HCT116 (cell line): Measurements from ENCODE around the gene AMOTL1. TPM values are rescaled to one million over a fixed set of nuclear protein-coding genes. Genes with fewer than 3 reads are reported as not detected.

ENCODE experiments used
- ATAC-seq: fragments of 200-7000 bp; cut with Tn5 transposase; 2 replicates; pipeline ENCODE4 v1.9.1; 2020; ENCODE audit warnings: mild to moderate bottlenecking, moderate library complexity
- BruUV-seq: library from RNA; stranded (reverse); fragments of 400-500 nt; replicated peaks from 2 replicates; lab custom pipeline; 2021; lab: Mats Ljungman, UMichigan
- CTCF ChIA-PET: fragments of 300-600 bp; sonication (Branson Sonifier 250); formaldehyde crosslinking; loops from one replicate; lab custom pipeline; 2021; ENCODE audit warnings: antibody characterized with exemption; lab: Charles Lee
- POLR2A ChIA-PET: fragments of 300-600, 350-600 bp; sonication (Branson Sonifier 250); formaldehyde crosslinking; loops from one replicate; lab custom pipeline; 2021; ENCODE audit warnings: antibody characterized with exemption; lab: Charles Lee
- RAD21 ChIA-PET, 2 experiments: fragments of 300-600 bp; sonication (Branson Sonifier 250); formaldehyde crosslinking; loops; one replicate each; lab custom pipeline; 2023; ENCODE audit warnings: low total read pairs in 2 of 2; ENCODE audit not compliant: uncharacterized antibody in 2 of 2, unreplicated experiment in 2 of 2, low non-redundant PET in 1 of 2; lab: Charles Lee
- DNase-seq: peaks from one replicate; pipeline ENCODE4 v3.0.0-alpha.2; 2010; ENCODE audit warnings: low read depth, low spot score
- H2AFZ ChIP-seq: fragments of 200-600 bp; shearing (Covaris generic), sonication (generic); 2 replicates; pipeline ENCODE4 v1.6.1; 2017; ENCODE audit warnings: low read depth, mixed run types, mixed read lengths, antibody characterized with exemption, low read length; ENCODE audit not compliant: poor library complexity, severe bottlenecking
- H3K27ac ChIP-seq: 2 replicates; pipeline ENCODE4 v1.5.1; 2012; ENCODE audit warnings: low read depth, low read length
- H3K27me3 ChIP-seq: fragments of 200-600 bp; sonication (generic); 2 replicates; pipeline ENCODE4 v1.6.1; 2016; ENCODE audit warnings: mixed run types, low read length, mixed read lengths; ENCODE audit not compliant: insufficient read depth
- H3K36me3 ChIP-seq, 2 experiments: fragments of 200-500 bp in 1 of 2; fragments of 200-600 bp in 1 of 2; sonication (Bioruptor generic) in 1 of 2; sonication (generic) in 1 of 2; 2 replicates each; pipeline versions ENCODE4 v1.5.1 to v1.6.1; 2014 to 2016; ENCODE audit warnings: low read length in 2 of 2, inconsistent platforms in 1 of 2, mixed read lengths in 1 of 2, mixed run types in 1 of 2; ENCODE audit not compliant: insufficient read depth in 2 of 2, control insufficient read depth in 1 of 2
- H3K4me1 ChIP-seq, 2 experiments: fragments of 200-600 bp in 1 of 2; sonication (generic) in 1 of 2; 2 replicates each; pipeline versions ENCODE4 v1.5.1 to v1.6.1; 2012 to 2017; ENCODE audit warnings: low read length in 2 of 2, inconsistent platforms in 1 of 2, mild to moderate bottlenecking in 1 of 2, mixed read lengths in 1 of 2, mixed run types in 1 of 2, moderate library complexity in 1 of 2; ENCODE audit not compliant: insufficient read depth in 2 of 2, control insufficient read depth in 1 of 2
- H3K4me2 ChIP-seq: fragments of 200-600 bp; sonication (generic); 2 replicates; pipeline ENCODE4 v1.6.1; 2017; ENCODE audit warnings: mixed run types, low read length, mixed read lengths
- H3K4me3 ChIP-seq, 2 experiments: fragments of 200-600 bp in 1 of 2; sonication (generic) in 1 of 2; replicated peaks in 1 of 2; 2 replicates each; pipeline ENCODE4 v1.5.1; 2011 to 2016; ENCODE audit warnings: low read length in 2 of 2, control low read depth in 1 of 2, low read depth in 1 of 2, mild to moderate bottlenecking in 1 of 2, mixed read lengths in 1 of 2, mixed run types in 1 of 2
- H3K79me2 ChIP-seq: fragments of 200-600 bp; sonication (generic); 2 replicates; pipeline ENCODE4 v1.6.1; 2017; ENCODE audit warnings: mild to moderate bottlenecking, mixed run types, low read length, moderate library complexity, mixed read lengths; ENCODE audit not compliant: insufficient read depth
- H3K9ac ChIP-seq: fragments of 200-600 bp; sonication (generic); 2 replicates; pipeline ENCODE4 v1.6.1; 2016; ENCODE audit warnings: low read length, mixed read lengths
- H3K9me2 ChIP-seq: fragments of 200-600 bp; sonication (generic), shearing (Covaris generic); 2 replicates; pipeline ENCODE4 v1.6.1; 2017; ENCODE audit warnings: mixed run types, mild to moderate bottlenecking, moderate library complexity; ENCODE audit not compliant: insufficient read depth
- H3K9me3 ChIP-seq, 2 experiments: fragments of 200-500 bp in 1 of 2; fragments of 200-600 bp in 1 of 2; sonication (Bioruptor generic) in 1 of 2; sonication (generic) in 1 of 2; 2 replicates each; pipeline ENCODE4 v1.6.1; 2014 to 2017; ENCODE audit warnings: low read length in 2 of 2, mixed read lengths in 2 of 2, inconsistent platforms in 1 of 2, low read depth in 1 of 2, mild to moderate bottlenecking in 1 of 2, mixed run types in 1 of 2, moderate library complexity in 1 of 2; ENCODE audit not compliant: control insufficient read depth in 1 of 2, insufficient read depth in 1 of 2
- H4K20me1 ChIP-seq: fragments of 200-600 bp; sonication (generic), shearing (Covaris generic); 2 replicates; pipeline ENCODE4 v1.6.1; 2017; ENCODE audit warnings: mixed run types, mild to moderate bottlenecking, moderate library complexity; ENCODE audit not compliant: insufficient read depth
- CEBPB ChIP-seq: IDR thresholded peaks from 2 replicates; pipeline ENCODE4 v1.6.1; 2012; ENCODE audit warnings: low read depth
- EGR1 ChIP-seq: IDR thresholded peaks from 2 replicates; pipeline ENCODE4 v1.6.1; 2012; ENCODE audit warnings: low read depth
- EZH2phosphoT487 ChIP-seq: fragments of 200-600 bp; IDR thresholded peaks from 2 replicates; pipeline ENCODE4 v1.6.1; 2018; ENCODE audit warnings: antibody characterized with exemption, borderline replicate concordance
- JUND ChIP-seq: IDR thresholded peaks from 2 replicates; pipeline ENCODE4 v1.6.1; 2012
- POLR2A ChIP-seq: IDR thresholded peaks from 2 replicates; pipeline ENCODE4 v1.7.0; 2011; ENCODE audit warnings: borderline replicate concordance; ENCODE audit not compliant: insufficient read depth, insufficient read length; ENCODE audit errors: extremely low read depth
- RAD21 ChIP-seq: IDR thresholded peaks from 2 replicates; pipeline ENCODE4 v1.6.1; 2012; ENCODE audit warnings: low read depth, mild to moderate bottlenecking
- TCF7L2 ChIP-seq: IDR thresholded peaks from 2 replicates; pipeline ENCODE4 v1.7.0; 2011; ENCODE audit warnings: borderline replicate concordance, inconsistent platforms; ENCODE audit not compliant: insufficient read depth, insufficient read length; ENCODE audit errors: extremely low read depth
- YY1 ChIP-seq: IDR thresholded peaks from 2 replicates; pipeline ENCODE4 v1.6.1; 2011; ENCODE audit warnings: low read length, low read depth, moderate library complexity, mild to moderate bottlenecking; ENCODE audit not compliant: insufficient replicate concordance; ENCODE audit errors: extremely low read depth
- intact Hi-C: fragments of 100-400 bp; cut with micrococcal nuclease; formaldehyde crosslinking; loops from 2 replicates; pipeline ENCODE4 v1.10.0; 2022
- total RNA-seq: library from RNA; stranded (reverse); gene quantifications from one replicate; pipeline ENCODE4 v1.2.1, GENCODE V29; 2021; ENCODE audit not compliant: unreplicated experiment
- TF ChIP-seq, protein P1 (sequence below), 3 experiments: fragments of 200-600 bp in 1 of 3; sonication (generic) in 1 of 3; IDR thresholded peaks in 2 of 3; conservative IDR thresholded peaks in 1 of 3; 2 replicates each; pipeline ENCODE4 v1.5.1; 2012 to 2017; ENCODE audit warnings: low read depth in 2 of 3, low read length in 2 of 3, antibody characterized with exemption in 1 of 3, borderline replicate concordance in 1 of 3, control low read depth in 1 of 3, mild to moderate bottlenecking in 1 of 3, mixed read lengths in 1 of 3, mixed run types in 1 of 3, moderate library complexity in 1 of 3; ENCODE audit not compliant: insufficient read depth in 1 of 3

The AMOTL1 gene
- total RNA-seq, 1 experiment from 2014 or later, result 27.6 TPM

DNA sequence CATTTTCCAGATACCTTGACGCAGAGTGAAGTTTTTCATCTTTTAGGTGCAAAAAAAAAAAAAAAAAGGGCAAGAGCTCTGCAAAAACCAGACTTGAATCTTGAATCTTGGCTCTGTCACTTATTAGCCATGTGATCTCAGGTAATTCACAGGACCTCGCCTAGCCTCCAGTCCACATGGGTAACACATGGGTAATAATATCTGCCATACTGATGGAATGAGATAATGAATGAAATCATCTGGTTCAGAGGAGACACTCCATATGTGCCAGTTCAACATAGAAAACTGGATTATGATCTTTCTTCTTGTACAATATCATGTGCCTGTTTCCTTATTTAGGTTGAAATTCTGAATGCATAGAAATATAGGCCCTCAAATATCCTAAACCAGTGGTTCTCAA, 8.6 kb upstream of the AMOTL1 start (continued):
- no peak for TF ChIP-seq EZH2phosphoT487
- TF ChIP-seq CEBPB, result no peak
- no peak for TF ChIP-seq TCF7L2

DNA sequence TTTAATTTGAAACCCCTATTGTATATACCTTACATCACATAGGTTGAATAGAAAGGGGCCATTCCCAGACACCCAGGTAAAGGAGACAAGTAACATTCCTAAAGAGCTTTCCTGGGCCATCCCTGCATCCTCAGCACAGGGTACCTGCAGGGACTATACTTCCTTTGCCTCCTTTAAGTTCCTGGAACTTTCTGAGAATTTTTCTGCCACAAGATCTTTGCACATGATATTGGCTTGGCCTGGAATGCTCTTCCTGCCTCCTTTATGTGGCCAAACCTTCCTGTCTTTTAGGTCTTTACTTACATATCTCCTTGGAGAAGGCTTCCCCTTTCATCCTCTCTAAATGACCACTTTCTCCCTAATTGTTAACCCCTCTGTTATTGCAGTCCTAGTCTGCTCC, 7.9 kb upstream of the AMOTL1 start:
- Histone ChIP-seq H3K4me1 (no peaks in the 10 kb centered on the region; a peak in 1 of 4 replicates), H3K9ac (no peak overlapping the region), H3K27me3 (no peaks in the 10 kb centered on the region), H3K79me2 (no peaks in the 10 kb centered on the region), H3K36me3 (no peaks in the 10 kb centered on the region), H3K9me2 (no peaks in the 10 kb centered on the region), H3K4me3 (no peak overlapping the region), H4K20me1 (no peaks in the 10 kb centered on the region), H3K9me3 (no peaks in the 10 kb centered on the region), H2AFZ (no peak overlapping the region), H3K4me2 (no peak overlapping the region), H3K27ac (no peak overlapping the region)
- DNase-seq, result no peak
- ChIA-PET CTCF (interaction anchor here (1.5 kb wide), 1 partner anchor 137 kb away, joined by 3 read pairs; no protein-coding TSS in a partner anchor), POLR2A (no interaction called here), RAD21 (no interaction called here)
- BruUV-seq, result no TSS peak
- ATAC-seq, result no peak
- TF ChIP-seq JUND (no peak), EGR1 (no peak), RAD21 (no peak), YY1 (no peak), POLR2A (no peak)
- intact Hi-C loops, result loop anchor here (10.0 kb wide), 1 partner anchor 395 kb away; no protein-coding TSS in a partner anchor

DNA sequence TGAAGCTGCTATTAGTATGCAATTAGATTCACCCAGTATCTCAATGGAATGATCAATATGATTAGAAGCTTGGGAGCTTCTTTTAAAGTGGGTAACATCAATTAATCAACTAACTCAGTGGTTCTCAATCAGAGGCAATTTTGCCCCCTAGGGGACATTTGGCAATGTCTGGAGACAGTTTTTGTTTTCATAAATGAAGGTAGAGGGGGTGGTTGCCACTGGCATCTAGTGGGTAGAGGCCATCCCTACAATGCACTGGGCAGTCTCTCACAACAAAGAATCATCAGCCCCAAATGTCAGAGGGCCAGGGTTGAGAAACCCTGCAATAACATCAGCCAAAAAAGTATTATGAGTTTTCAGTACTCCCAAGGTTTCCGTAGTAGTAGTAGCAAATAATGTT, 5.9 kb upstream of the AMOTL1 start:
- H3K27ac ChIP-seq, result no peak overlapping the region
- no peaks in the 10 kb centered on the region for H3K9me2 ChIP-seq
- ChIA-PET RAD21 (interaction anchor here (0.7 to 1.8 kb wide), 3 partner anchors 21 to 139 kb away, joined by 4 to 12 read pairs (median 8); no protein-coding TSS in a partner anchor), POLR2A (no interaction called here), CTCF (interaction anchor here (0.6 to 3.0 kb wide), 3 partner anchors 27 to 142 kb away, joined by 3 to 35 read pairs (median 3); no protein-coding TSS in a partner anchor)
- no peak overlapping the region for H3K4me3 ChIP-seq
- H2AFZ ChIP-seq, result no peak overlapping the region
- ATAC-seq, result peak; percentile 96
- H3K9ac ChIP-seq, result no peak overlapping the region
- intact Hi-C loops, result loop anchor here (1.0 to 10.0 kb wide), 2 partner anchors 139 to 393 kb away; no protein-coding TSS in a partner anchor
- H4K20me1 ChIP-seq, result no peaks in the 10 kb centered on the region
- no peaks in the 10 kb centered on the region for H3K4me1 ChIP-seq
- H3K36me3 ChIP-seq, result no peaks in the 10 kb centered on the region
- H3K4me2 ChIP-seq, result no peak overlapping the region
- no peak for TF ChIP-seq JUND
- TF ChIP-seq, protein P1, sequence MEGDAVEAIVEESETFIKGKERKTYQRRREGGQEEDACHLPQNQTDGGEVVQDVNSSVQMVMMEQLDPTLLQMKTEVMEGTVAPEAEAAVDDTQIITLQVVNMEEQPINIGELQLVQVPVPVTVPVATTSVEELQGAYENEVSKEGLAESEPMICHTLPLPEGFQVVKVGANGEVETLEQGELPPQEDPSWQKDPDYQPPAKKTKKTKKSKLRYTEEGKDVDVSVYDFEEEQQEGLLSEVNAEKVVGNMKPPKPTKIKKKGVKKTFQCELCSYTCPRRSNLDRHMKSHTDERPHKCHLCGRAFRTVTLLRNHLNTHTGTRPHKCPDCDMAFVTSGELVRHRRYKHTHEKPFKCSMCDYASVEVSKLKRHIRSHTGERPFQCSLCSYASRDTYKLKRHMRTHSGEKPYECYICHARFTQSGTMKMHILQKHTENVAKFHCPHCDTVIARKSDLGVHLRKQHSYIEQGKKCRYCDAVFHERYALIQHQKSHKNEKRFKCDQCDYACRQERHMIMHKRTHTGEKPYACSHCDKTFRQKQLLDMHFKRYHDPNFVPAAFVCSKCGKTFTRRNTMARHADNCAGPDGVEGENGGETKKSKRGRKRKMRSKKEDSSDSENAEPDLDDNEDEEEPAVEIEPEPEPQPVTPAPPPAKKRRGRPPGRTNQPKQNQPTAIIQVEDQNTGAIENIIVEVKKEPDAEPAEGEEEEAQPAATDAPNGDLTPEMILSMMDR (IDR thresholded peaks at IDR 0.05 in 2 of 3, conservative IDR thresholded peaks at IDR 0.05 in 1 of 3; ENCODE audit: borderline replicate concordance in 1 of 3, insufficient read depth in 1 of 3, low read depth in 2 of 3, low read length in 2 of 3), result peak; percentile 73 to 98 (median 74)
- peak; percentile 89 for TF ChIP-seq RAD21
- H3K79me2 ChIP-seq, result no peaks in the 10 kb centered on the region
- H3K9me3 ChIP-seq, result no peaks in the 10 kb centered on the region
- no TSS peak for BruUV-seq
- DNase-seq, result peak; percentile 34
- no peaks in the 10 kb centered on the region for H3K27me3 ChIP-seq
